PC-3 (cell line): Measurements from ENCODE around the gene MBIP.

Experiments used
- CTCF ChIP-seq: fragments of 300-600 bp; sonication (generic); conservative IDR thresholded peaks from 2 replicates; pipeline ENCODE4 v1.5.1; 2017; ENCODE audit warnings: antibody characterized with exemption, low read depth, mild to moderate bottlenecking, low read length
- EZH2 ChIP-seq: fragments of 300-600 bp; sonication (generic); IDR thresholded peaks from one replicate; pipeline ENCODE4 v1.6.1; 2017; ENCODE audit warnings: antibody characterized with exemption, mild to moderate bottlenecking, low read length; ENCODE audit not compliant: unreplicated experiment

GRCh38 chr14:36271222-36271621 is 49.2 kb downstream of the MBIP start:
- TF ChIP-seq CTCF (no peak), EZH2 (no peak)
